CD4-positive, alpha-beta T cell (primary cell): ENCODE data around the gene MAOB. TPM values are rescaled to one million over a fixed set of nuclear protein-coding genes. Genes with fewer than 3 reads are reported as not detected.

Experiments used
- ATAC-seq: fragments of 200-7000 bp; cut with Tn5 transposase; one replicate; pipeline ENCODE4 v1.10.0; 2022; ENCODE audit warnings: mild to moderate bottlenecking; ENCODE audit not compliant: poor library complexity
- CTCF ChIA-PET: fragments of 350-600 bp; sonication (Branson Sonifier 250); formaldehyde crosslinking; loops from one replicate; lab custom pipeline; 2021; ENCODE audit warnings: antibody characterized with exemption, inconsistent platforms; lab: Charles Lee
- POLR2A ChIA-PET: fragments of 350-600 bp; sonication (Branson Sonifier 250); formaldehyde crosslinking; loops from one replicate; lab custom pipeline; 2021; ENCODE audit warnings: antibody characterized with exemption, inconsistent platforms; lab: Charles Lee
- DNase-seq, 14 experiments: peaks; one replicate each; pipeline ENCODE4 v3.0.0-alpha.2; 2013 to 2020; ENCODE audit warnings: mixed read lengths in 2 of 14
- H3K27ac ChIP-seq, 2 donors: one replicate each; pipeline versions ENCODE4 v1.5.1 to v1.7.0; 2013; ENCODE audit warnings: low read length in 2 of 2, low read depth in 1 of 2, mild to moderate bottlenecking in 1 of 2
- H3K27me3 ChIP-seq, 2 experiments: 1 replicate in 1 of 2; 2 replicates in 1 of 2; pipeline versions ENCODE4 v1.6.1 to v1.7.0; 2013; ENCODE audit warnings: low read length in 2 of 2, control low read depth in 1 of 2, mild to moderate bottlenecking in 1 of 2, moderate library complexity in 1 of 2; ENCODE audit not compliant: insufficient read depth in 2 of 2, control insufficient read depth in 1 of 2
- H3K36me3 ChIP-seq: one replicate; pipeline ENCODE4 v1.6.1; 2013; ENCODE audit warnings: low read length, control low read depth; ENCODE audit not compliant: insufficient read depth
- H3K4me1 ChIP-seq: one replicate; pipeline ENCODE4 v1.6.1; 2013; ENCODE audit warnings: low read length, control low read depth; ENCODE audit not compliant: insufficient read depth
- H3K4me3 ChIP-seq: one replicate; pipeline ENCODE4 v1.5.1; 2013; ENCODE audit warnings: mild to moderate bottlenecking, low read length, moderate library complexity
- H3K9me3 ChIP-seq, 2 experiments: 1 replicate in 1 of 2; 2 replicates in 1 of 2; pipeline versions ENCODE4 v1.6.1 to v1.7.0; 2013; ENCODE audit warnings: low read length in 2 of 2, mild to moderate bottlenecking in 2 of 2, control low read depth in 1 of 2, moderate library complexity in 1 of 2; ENCODE audit not compliant: control insufficient read depth in 1 of 2, insufficient read depth in 1 of 2
- H3K27ac Mint-ChIP-seq: one replicate; pipeline ENCODE4 v1.8.0; 2020; ENCODE audit warnings: mixed read lengths
- H3K27me3 Mint-ChIP-seq: one replicate; pipeline ENCODE4 v1.8.0; 2021; ENCODE audit warnings: mixed read lengths
- H3K36me3 Mint-ChIP-seq: one replicate; pipeline ENCODE4 v1.8.0; 2021; ENCODE audit warnings: low read depth, mixed read lengths
- H3K4me1 Mint-ChIP-seq: one replicate; pipeline ENCODE4 v1.8.0; 2021; ENCODE audit warnings: low read depth, mixed read lengths
- H3K4me3 Mint-ChIP-seq: one replicate; pipeline ENCODE4 v1.8.0; 2020; ENCODE audit warnings: mild to moderate bottlenecking, mixed read lengths
- H3K9me3 Mint-ChIP-seq: one replicate; pipeline ENCODE4 v1.8.0; 2020; ENCODE audit warnings: mixed read lengths
- CTCF ChIP-seq: fragments of 200-600 bp; IDR thresholded peaks from one replicate; pipeline ENCODE4 v1.8.0; 2022; ENCODE audit warnings: antibody characterized with exemption, mild to moderate bottlenecking
- intact Hi-C, 2 experiments: fragments of 100-400 bp; cut with DNase I in 1 of 2; cut with micrococcal nuclease in 1 of 2; formaldehyde crosslinking; loops; one replicate each; pipeline versions ENCODE4 v1.15.1 to v1.9.0; 2023 to 2025; cut with DNase I, micrococcal nuclease
- total RNA-seq, 174 experiments: library from RNA in 2 of 174; stranded (reverse) in 2 of 174; gene quantifications; one replicate each; pipeline ENCODE4 v1.2.3 and lab custom pipeline; 2021 to 2026

The MAOB gene
- total RNA-seq, 2 experiments from 2014 or later, result not detected

- POLR2A ChIA-PET, result no interaction called here
Measured at GRCh38 chrX:43743100-43743822, 139.0 kb downstream of the MAOB start.

GRCh38 chrX:43741843-43742573, 140.2 kb downstream of the MAOB start:
- CTCF ChIA-PET, result interaction anchor here (0.6 kb wide), 1 partner anchor 12 kb away, joined by 4 read pairs; no protein-coding TSS in a partner anchor
- no peaks in the 10 kb centered on the region for H3K36me3 ChIP-seq
- H3K4me1 Mint-ChIP-seq, result no peaks in the 10 kb centered on the region
- POLR2A ChIA-PET, result no interaction called here
- H3K27ac ChIP-seq, result no peak overlapping the region
- no peak overlapping the region for H3K4me3 ChIP-seq
- DNase-seq, result peak in 2 of 14 experiments; percentile 6 to 10
- intact Hi-C loops, result no loop called here
- H3K27me3 ChIP-seq, result no peaks in the 10 kb centered on the region
- H3K27ac Mint-ChIP-seq, result no peak overlapping the region
- no peaks in the 10 kb centered on the region for H3K27me3 Mint-ChIP-seq
- ATAC-seq, result no peak
- no peaks in the 10 kb centered on the region for H3K9me3 Mint-ChIP-seq
- no peak for TF ChIP-seq CTCF
- no peaks in the 10 kb centered on the region for H3K4me1 ChIP-seq
- no peak overlapping the region for H3K4me3 Mint-ChIP-seq
- H3K9me3 ChIP-seq, result no peaks in the 10 kb centered on the region
- no peaks in the 10 kb centered on the region for H3K36me3 Mint-ChIP-seq

More at GRCh38 chrX:43743100-43743822, 139.0 kb downstream of the MAOB start:
- no peak overlapping the region for H3K4me3 Mint-ChIP-seq
- no peak overlapping the region for H3K27ac ChIP-seq
- no peaks in the 10 kb centered on the region for H3K27me3 Mint-ChIP-seq
- CTCF ChIA-PET, result no interaction called here
- no peak overlapping the region for H3K27ac Mint-ChIP-seq
- H3K9me3 Mint-ChIP-seq, result no peaks in the 10 kb centered on the region
- DNase-seq, result no peak
- H3K27me3 ChIP-seq, result no peaks in the 10 kb centered on the region
- TF ChIP-seq CTCF, result no peak
- H3K4me3 ChIP-seq, result no peak overlapping the region
- H3K4me1 ChIP-seq, result no peaks in the 10 kb centered on the region
- H3K4me1 Mint-ChIP-seq, result no peaks in the 10 kb centered on the region
- no peaks in the 10 kb centered on the region for H3K36me3 ChIP-seq
- ATAC-seq, result no peak
- H3K36me3 Mint-ChIP-seq, result no peaks in the 10 kb centered on the region
- H3K9me3 ChIP-seq, result no peaks in the 10 kb centered on the region
- intact Hi-C loops, result no loop called here

- no peaks in the 10 kb centered on the region for H3K9me3 ChIP-seq
- H3K36me3 ChIP-seq, result no peaks in the 10 kb centered on the region
- H3K27ac ChIP-seq, result no peak overlapping the region
- H3K4me3 ChIP-seq, result no peak overlapping the region
- ChIA-PET CTCF (no interaction called here), POLR2A (no interaction called here)
- H3K27me3 ChIP-seq, result no peaks in the 10 kb centered on the region
- TF ChIP-seq CTCF, result no peak
- Mint-ChIP-seq H3K27ac (no peak overlapping the region), H3K27me3 (peaks cover 5% of the 10 kb centered on the region), H3K9me3 (no peaks in the 10 kb centered on the region), H3K4me1 (no peaks in the 10 kb centered on the region), H3K4me3 (no peak overlapping the region), H3K36me3 (no peaks in the 10 kb centered on the region)
- DNase-seq (no peak), ATAC-seq (no peak)
- intact Hi-C loops, result no loop called here
- H3K4me1 ChIP-seq, result no peaks in the 10 kb centered on the region
Measured at GRCh38 chrX:43735957-43736356, 146.3 kb downstream of the MAOB start.
